Astrocyte (in vitro differentiated cells and primary cell): ENCODE results near the gene KIF3B. TPM values are rescaled to one million over a fixed set of nuclear protein-coding genes. Genes with fewer than 3 reads are reported as not detected.

Experiments
- DNase-seq: peaks from one replicate; pipeline ENCODE4 v3.0.0-alpha.2; 2010; ENCODE audit warnings: low read depth
- FAIRE-seq: peaks from 2 replicates; lab custom pipeline; 2011; peaks lifted over from hg19 to GRCh38; lab: Jason Lieb, UNC
- H2AFZ ChIP-seq: 2 replicates; pipeline ENCODE4 v1.6.0; 2012; ENCODE audit warnings: low read depth, low read length, inconsistent platforms
- H3K27ac ChIP-seq: 2 replicates; pipeline ENCODE4 v1.5.1; 2011; ENCODE audit warnings: low read depth, low read length, inconsistent platforms
- H3K27me3 ChIP-seq: 2 replicates; pipeline ENCODE4 v1.6.0; 2011; ENCODE audit warnings: low read length, inconsistent platforms; ENCODE audit not compliant: insufficient read depth
- H3K36me3 ChIP-seq: 2 replicates; pipeline ENCODE4 v1.5.1; 2011; ENCODE audit warnings: low read length, inconsistent platforms; ENCODE audit not compliant: insufficient read depth
- H3K4me1 ChIP-seq: 2 replicates; pipeline ENCODE4 v1.5.1; 2011; ENCODE audit warnings: low read length, inconsistent platforms; ENCODE audit not compliant: insufficient read depth
- H3K4me2 ChIP-seq: 2 replicates; pipeline ENCODE4 v1.6.0; 2012; ENCODE audit warnings: low read length, inconsistent platforms
- H3K4me3 ChIP-seq: 2 replicates; pipeline ENCODE4 v1.5.1; 2011; ENCODE audit warnings: low read depth, mild to moderate bottlenecking, low read length, inconsistent platforms; ENCODE audit not compliant: insufficient read depth
- H3K79me2 ChIP-seq: 2 replicates; pipeline ENCODE4 v1.6.0; 2012; ENCODE audit warnings: mild to moderate bottlenecking, low read length, inconsistent platforms; ENCODE audit not compliant: insufficient read depth
- H3K9ac ChIP-seq: 2 replicates; pipeline ENCODE4 v1.6.0; 2012; ENCODE audit warnings: mild to moderate bottlenecking, low read length, inconsistent platforms
- H3K9me3 ChIP-seq: 2 replicates; pipeline ENCODE4 v1.5.1; 2012; ENCODE audit warnings: low read depth, mild to moderate bottlenecking, low read length, inconsistent platforms; ENCODE audit not compliant: insufficient read depth
- H4K20me1 ChIP-seq: 2 replicates; pipeline ENCODE4 v1.6.0; 2012; ENCODE audit warnings: low read length, inconsistent platforms; ENCODE audit not compliant: insufficient read depth
- H3K27ac Mint-ChIP-seq: one replicate; pipeline ENCODE4 v1.8.0; 2021; ENCODE audit warnings: mild to moderate bottlenecking, mixed read lengths; ENCODE audit not compliant: unreplicated experiment
- H3K27me3 Mint-ChIP-seq: one replicate; pipeline ENCODE4 v1.8.0; 2021; ENCODE audit warnings: low read depth, mixed read lengths; ENCODE audit not compliant: unreplicated experiment
- H3K36me3 Mint-ChIP-seq: one replicate; pipeline ENCODE4 v1.8.0; 2021; ENCODE audit warnings: low read depth, mixed read lengths; ENCODE audit not compliant: unreplicated experiment
- H3K4me1 Mint-ChIP-seq: one replicate; pipeline ENCODE4 v1.8.0; 2021; ENCODE audit warnings: low read depth, mixed read lengths; ENCODE audit not compliant: unreplicated experiment
- H3K4me3 Mint-ChIP-seq: one replicate; pipeline ENCODE4 v1.8.0; 2021; ENCODE audit warnings: mild to moderate bottlenecking, moderate library complexity, mixed read lengths; ENCODE audit not compliant: unreplicated experiment
- H3K9me3 Mint-ChIP-seq: one replicate; pipeline ENCODE4 v1.8.0; 2021; ENCODE audit warnings: mild to moderate bottlenecking, mixed read lengths; ENCODE audit not compliant: unreplicated experiment
- EZH2 ChIP-seq: IDR thresholded peaks from 2 replicates; pipeline ENCODE4 v1.6.1; 2012; ENCODE audit warnings: mild to moderate bottlenecking, low read length, inconsistent platforms; ENCODE audit not compliant: insufficient read depth
- total RNA-seq: library from RNA; stranded (reverse); gene quantifications from 2 replicates; pipeline ENCODE4 v1.2.1, GENCODE V29; 2021
- TF ChIP-seq, protein P1 (sequence below): IDR thresholded peaks from 2 replicates; pipeline ENCODE4 v1.5.1; 2011; ENCODE audit warnings: low read depth, mild to moderate bottlenecking, inconsistent platforms, low read length, moderate library complexity; ENCODE audit not compliant: insufficient read depth

The KIF3B gene
- total RNA-seq, 1 donor from 2014 or later, result 28.5 TPM

- Mint-ChIP-seq H3K36me3 (peaks cover 30% of the 10 kb centered on the region), H3K9me3 (no peaks in the 10 kb centered on the region), H3K27me3 (no peaks in the 10 kb centered on the region), H3K4me1 (peaks cover 11% of the 10 kb centered on the region), H3K27ac (no peak overlapping the region), H3K4me3 (no peak overlapping the region)
- H3K79me2 ChIP-seq, result no peaks in the 10 kb centered on the region
- H3K27ac ChIP-seq, result no peak overlapping the region
- H3K9me3 ChIP-seq, result no peaks in the 10 kb centered on the region
- H3K27me3 ChIP-seq, result no peaks in the 10 kb centered on the region
- FAIRE-seq, result no peak
- no peak for DNase-seq
- H3K4me1 ChIP-seq, result no peaks in the 10 kb centered on the region
- no peak overlapping the region for H2AFZ ChIP-seq
- H3K36me3 ChIP-seq, result peaks cover 18% of the 10 kb centered on the region
- no peak overlapping the region for H3K4me2 ChIP-seq
- H3K4me3 ChIP-seq, result no peak overlapping the region
- H3K9ac ChIP-seq, result no peak overlapping the region
- peaks cover 3% of the 10 kb centered on the region for H4K20me1 ChIP-seq
- no peak for TF ChIP-seq EZH2
- TF ChIP-seq, protein P1, sequence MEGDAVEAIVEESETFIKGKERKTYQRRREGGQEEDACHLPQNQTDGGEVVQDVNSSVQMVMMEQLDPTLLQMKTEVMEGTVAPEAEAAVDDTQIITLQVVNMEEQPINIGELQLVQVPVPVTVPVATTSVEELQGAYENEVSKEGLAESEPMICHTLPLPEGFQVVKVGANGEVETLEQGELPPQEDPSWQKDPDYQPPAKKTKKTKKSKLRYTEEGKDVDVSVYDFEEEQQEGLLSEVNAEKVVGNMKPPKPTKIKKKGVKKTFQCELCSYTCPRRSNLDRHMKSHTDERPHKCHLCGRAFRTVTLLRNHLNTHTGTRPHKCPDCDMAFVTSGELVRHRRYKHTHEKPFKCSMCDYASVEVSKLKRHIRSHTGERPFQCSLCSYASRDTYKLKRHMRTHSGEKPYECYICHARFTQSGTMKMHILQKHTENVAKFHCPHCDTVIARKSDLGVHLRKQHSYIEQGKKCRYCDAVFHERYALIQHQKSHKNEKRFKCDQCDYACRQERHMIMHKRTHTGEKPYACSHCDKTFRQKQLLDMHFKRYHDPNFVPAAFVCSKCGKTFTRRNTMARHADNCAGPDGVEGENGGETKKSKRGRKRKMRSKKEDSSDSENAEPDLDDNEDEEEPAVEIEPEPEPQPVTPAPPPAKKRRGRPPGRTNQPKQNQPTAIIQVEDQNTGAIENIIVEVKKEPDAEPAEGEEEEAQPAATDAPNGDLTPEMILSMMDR, result no peak
These were observed 43.2 kb upstream of the KIF3B start for GRCh38 chr20:32234135-32234808.

GRCh38 chr20:32235331-32236047 lies 42.0 kb upstream of the KIF3B start:
- H4K20me1 ChIP-seq, result peaks cover 3% of the 10 kb centered on the region
- TF ChIP-seq, protein P1, result no peak
- TF ChIP-seq EZH2, result no peak
- no peaks in the 10 kb centered on the region for H3K4me1 ChIP-seq
- H3K9me3 ChIP-seq, result no peaks in the 10 kb centered on the region
- DNase-seq, result no peak
- H2AFZ ChIP-seq, result no peak overlapping the region
- H3K27ac Mint-ChIP-seq, result no peak overlapping the region
- no peak overlapping the region for H3K4me3 ChIP-seq
- FAIRE-seq, result no peak
- peaks cover 16% of the 10 kb centered on the region for H3K36me3 ChIP-seq
- H3K27ac ChIP-seq, result no peak overlapping the region
- no peak overlapping the region for H3K9ac ChIP-seq
- no peak overlapping the region for H3K4me3 Mint-ChIP-seq
- H3K79me2 ChIP-seq, result no peaks in the 10 kb centered on the region
- H3K4me2 ChIP-seq, result no peak overlapping the region
- peaks cover 2% of the 10 kb centered on the region for H3K27me3 Mint-ChIP-seq
- no peaks in the 10 kb centered on the region for H3K27me3 ChIP-seq
- H3K36me3 Mint-ChIP-seq, result peaks cover 30% of the 10 kb centered on the region
- peaks cover 11% of the 10 kb centered on the region for H3K4me1 Mint-ChIP-seq
- no peaks in the 10 kb centered on the region for H3K9me3 Mint-ChIP-seq
